Naive thymus-derived CD4-positive, alpha-beta T cell (primary cell): ENCODE measurements around the gene ANKFN1. TPM values are rescaled to one million over a fixed set of nuclear protein-coding genes. Genes with fewer than 3 reads are reported as not detected.

ENCODE experiments used
- ATAC-seq: fragments of 150-1000 bp; cut with Tn5 transposase; 2 replicates; pipeline ENCODE4 v1.10.0; 2021; ENCODE audit warnings: mild to moderate bottlenecking, moderate library complexity
- CTCF ChIA-PET: fragments of 350-600 bp; sonication (Branson Sonifier 250); formaldehyde crosslinking; loops from one replicate; lab custom pipeline; 2021; ENCODE audit warnings: antibody characterized with exemption; lab: Charles Lee
- POLR2A ChIA-PET: fragments of 350-600 bp; sonication (Branson Sonifier 250); formaldehyde crosslinking; loops from one replicate; lab custom pipeline; 2021; ENCODE audit warnings: antibody characterized with exemption, inconsistent platforms; lab: Charles Lee
- DNase-seq, 9 donors: peaks; one replicate each; pipeline versions ENCODE4 v3.0.0 to v3.0.0-alpha.2; 2020 to 2022; ENCODE audit warnings: mixed read lengths in 1 of 9
- H3K27ac ChIP-seq: one replicate; pipeline ENCODE4 v1.7.0; 2013; ENCODE audit warnings: mild to moderate bottlenecking, low read depth, low read length, moderate library complexity
- H3K27me3 ChIP-seq, 2 donors: one replicate each; pipeline ENCODE4 v1.7.0; 2013; ENCODE audit warnings: low read length in 2 of 2, mild to moderate bottlenecking in 2 of 2, moderate library complexity in 2 of 2; ENCODE audit not compliant: control insufficient read depth in 2 of 2, insufficient read depth in 2 of 2
- H3K36me3 ChIP-seq, 3 experiments: 1 replicate in 2 of 3; 2 replicates in 1 of 3; pipeline ENCODE4 v1.7.0; 2013; ENCODE audit warnings: low read length in 3 of 3, mild to moderate bottlenecking in 3 of 3, moderate library complexity in 1 of 3; ENCODE audit not compliant: insufficient read depth in 3 of 3, control insufficient read depth in 2 of 3
- H3K4me1 ChIP-seq, 2 donors: one replicate each; pipeline ENCODE4 v1.7.0; 2013; ENCODE audit warnings: low read length in 2 of 2, mild to moderate bottlenecking in 2 of 2, moderate library complexity in 1 of 2; ENCODE audit not compliant: control insufficient read depth in 2 of 2, insufficient read depth in 2 of 2
- H3K4me3 ChIP-seq: 2 replicates; pipeline ENCODE4 v1.7.0; 2013; ENCODE audit warnings: mild to moderate bottlenecking, low read length
- H3K9me3 ChIP-seq, 3 experiments: 1 replicate in 2 of 3; 2 replicates in 1 of 3; pipeline ENCODE4 v1.7.0; 2013; ENCODE audit warnings: low read length in 3 of 3; ENCODE audit not compliant: control insufficient read depth in 2 of 3
- H3K27ac Mint-ChIP-seq, 9 donors: one replicate each; pipeline ENCODE4 v1.8.0; 2020 to 2022; ENCODE audit warnings: mixed read lengths in 9 of 9, mild to moderate bottlenecking in 8 of 9, moderate library complexity in 5 of 9, inconsistent platforms in 2 of 9
- H3K27me3 Mint-ChIP-seq, 5 donors: one replicate each; pipeline ENCODE4 v1.8.0; 2021 to 2022; ENCODE audit warnings: mixed read lengths in 5 of 5, mild to moderate bottlenecking in 1 of 5
- H3K36me3 Mint-ChIP-seq, 5 donors: one replicate each; pipeline ENCODE4 v1.8.0; 2020 to 2022; ENCODE audit warnings: mixed read lengths in 5 of 5, mild to moderate bottlenecking in 3 of 5, inconsistent platforms in 1 of 5
- H3K4me1 Mint-ChIP-seq, 7 donors: one replicate each; pipeline ENCODE4 v1.8.0; 2020 to 2022; ENCODE audit warnings: mixed read lengths in 7 of 7, mild to moderate bottlenecking in 3 of 7, inconsistent platforms in 1 of 7
- H3K4me3 Mint-ChIP-seq, 10 donors: one replicate each; pipeline ENCODE4 v1.8.0; 2020 to 2022; ENCODE audit warnings: mild to moderate bottlenecking in 10 of 10, mixed read lengths in 10 of 10, moderate library complexity in 6 of 10, inconsistent platforms in 2 of 10
- H3K9me3 Mint-ChIP-seq, 11 donors: one replicate each; pipeline ENCODE4 v1.8.0; 2020 to 2022; ENCODE audit warnings: mixed read lengths in 11 of 11, mild to moderate bottlenecking in 4 of 11, inconsistent platforms in 1 of 11, moderate library complexity in 1 of 11
- intact Hi-C, 2 donors: fragments of 100-400 bp; cut with micrococcal nuclease; formaldehyde crosslinking; loops; one replicate each; pipeline ENCODE4 v1.15.1; 2023
- polyA plus RNA-seq, 2 donors: library from polyadenylated mRNA; unstranded; fragments of 300-500 nt; fragmentation: Illumina TruSeq; gene quantifications; one replicate each; pipeline ENCODE4 v1.2.3, GENCODE V29; 2021
- total RNA-seq, 6 experiments: library from RNA in 5 of 6; stranded (reverse) in 5 of 6; gene quantifications; 1 replicate in 5 of 6; 2 replicates in 1 of 6; pipeline ENCODE4 v1.2.3 and lab custom pipeline; 2021 to 2026

ANKFN1 gene
- total and polyA plus RNA-seq, 7 experiments from 2014 or later, result not detected

- CTCF ChIA-PET, result no interaction called here
- no peaks in the 10 kb centered on the region for H3K9me3 Mint-ChIP-seq
- no peaks in the 10 kb centered on the region for H3K27me3 ChIP-seq
- no peak overlapping the region for H3K4me3 Mint-ChIP-seq
- no peak for ATAC-seq
- H3K9me3 ChIP-seq, result no peaks in the 10 kb centered on the region
- no peak for DNase-seq
- no peaks in the 10 kb centered on the region for H3K36me3 ChIP-seq
- peaks cover under 1 to 6% (median 5%) of the 10 kb centered on the region in 5 donors for H3K27me3 Mint-ChIP-seq
- no peaks in the 10 kb centered on the region for H3K4me1 ChIP-seq
- no peak overlapping the region for H3K4me3 ChIP-seq
- H3K36me3 Mint-ChIP-seq, result no peaks in the 10 kb centered on the region
- H3K4me1 Mint-ChIP-seq, result no peaks in the 10 kb centered on the region
- POLR2A ChIA-PET, result interaction anchor here (0.7 kb wide), 1 partner anchor 13 kb away, joined by 3 read pairs; no protein-coding TSS in a partner anchor
- no peak overlapping the region for H3K27ac ChIP-seq
- intact Hi-C loops, result loop anchor here in 1 of 2 donors (5.0 kb wide), 1 partner anchor 652 kb away; no protein-coding TSS in a partner anchor
- H3K27ac Mint-ChIP-seq, result no peak overlapping the region
Observed at GRCh38 chr17:56130026-56130425, 23.2 kb upstream of the ANKFN1 start.

GRCh38 chr17:56130631-56131030 is 22.6 kb upstream of the ANKFN1 start:
- H3K36me3 Mint-ChIP-seq, result no peaks in the 10 kb centered on the region
- ATAC-seq (no peak), DNase-seq (no peak)
- Histone ChIP-seq H3K4me3 (no peak overlapping the region), H3K36me3 (no peaks in the 10 kb centered on the region), H3K27me3 (no peaks in the 10 kb centered on the region), H3K9me3 (no peaks in the 10 kb centered on the region), H3K4me1 (no peaks in the 10 kb centered on the region), H3K27ac (no peak overlapping the region)
- H3K27ac Mint-ChIP-seq, result no peak overlapping the region
- H3K4me1 Mint-ChIP-seq, result no peaks in the 10 kb centered on the region
- POLR2A ChIA-PET, result interaction anchor here (0.7 kb wide), 1 partner anchor 14 kb away, joined by 3 read pairs; no protein-coding TSS in a partner anchor
- H3K27me3 Mint-ChIP-seq, result peaks cover 1 to 8% (median 4%) of the 10 kb centered on the region in 5 donors
- intact Hi-C loops, result loop anchor here in 1 of 2 donors (5.0 kb wide), 1 partner anchor 652 kb away; no protein-coding TSS in a partner anchor
- no peaks in the 10 kb centered on the region for H3K9me3 Mint-ChIP-seq
- CTCF ChIA-PET, result no interaction called here
- no peak overlapping the region for H3K4me3 Mint-ChIP-seq

GRCh38 chr17:56131431-56131830 is 21.8 kb upstream of the ANKFN1 start:
- H3K27me3 Mint-ChIP-seq, result peaks cover 0 to 14% (median 8%) of the 10 kb centered on the region in 5 donors
- no peaks in the 10 kb centered on the region for H3K36me3 ChIP-seq
- no peak for ATAC-seq
- no peaks in the 10 kb centered on the region for H3K36me3 Mint-ChIP-seq
- no peaks in the 10 kb centered on the region for H3K4me1 ChIP-seq
- H3K9me3 ChIP-seq, result no peaks in the 10 kb centered on the region
- H3K9me3 Mint-ChIP-seq, result no peaks in the 10 kb centered on the region
- H3K4me1 Mint-ChIP-seq, result no peaks in the 10 kb centered on the region
- H3K4me3 ChIP-seq, result no peak overlapping the region
- ChIA-PET POLR2A (no interaction called here), CTCF (no interaction called here)
- H3K27me3 ChIP-seq, result no peaks in the 10 kb centered on the region
- H3K27ac ChIP-seq, result no peak overlapping the region
- intact Hi-C loops, result loop anchor here in 1 of 2 donors (5.0 kb wide), 1 partner anchor 651 kb away; no protein-coding TSS in a partner anchor
- no peak overlapping the region for H3K4me3 Mint-ChIP-seq
- DNase-seq, result no peak
- no peak overlapping the region for H3K27ac Mint-ChIP-seq

- H3K4me3 ChIP-seq, result no peak overlapping the region
- H3K27ac ChIP-seq, result no peak overlapping the region
- H3K9me3 ChIP-seq, result no peaks in the 10 kb centered on the region
- no peaks in the 10 kb centered on the region for H3K4me1 ChIP-seq
- no peak overlapping the region for H3K27ac Mint-ChIP-seq
- DNase-seq (no peak), ATAC-seq (no peak)
- no peak overlapping the region for H3K4me3 Mint-ChIP-seq
- peaks cover 0 to 8% (median 8%) of the 10 kb centered on the region in 5 donors for H3K27me3 Mint-ChIP-seq
- no peaks in the 10 kb centered on the region for H3K36me3 ChIP-seq
- H3K4me1 Mint-ChIP-seq, result no peaks in the 10 kb centered on the region
- H3K27me3 ChIP-seq, result no peaks in the 10 kb centered on the region
- intact Hi-C loops, result no loop called here
- CTCF ChIA-PET, result no interaction called here
- H3K9me3 Mint-ChIP-seq, result no peaks in the 10 kb centered on the region
- no peaks in the 10 kb centered on the region for H3K36me3 Mint-ChIP-seq
- POLR2A ChIA-PET, result no interaction called here
Observed at GRCh38 chr17:56136301-56136700, 17.0 kb upstream of the ANKFN1 start.

GRCh38 chr17:56141046-56141839 is 12.0 kb upstream of the ANKFN1 start:
- Mint-ChIP-seq H3K27me3 (peaks cover 0 to 10% (median 0%) of the 10 kb centered on the region in 5 donors), H3K4me1 (no peaks in the 10 kb centered on the region), H3K36me3 (no peaks in the 10 kb centered on the region), H3K27ac (no peak overlapping the region), H3K9me3 (no peaks in the 10 kb centered on the region), H3K4me3 (no peak overlapping the region)
- ATAC-seq, result no peak
- no peaks in the 10 kb centered on the region for H3K9me3 ChIP-seq
- no peaks in the 10 kb centered on the region for H3K4me1 ChIP-seq
- no peak overlapping the region for H3K27ac ChIP-seq
- DNase-seq, result no peak
- H3K4me3 ChIP-seq, result no peak overlapping the region
- H3K36me3 ChIP-seq, result no peaks in the 10 kb centered on the region
- H3K27me3 ChIP-seq, result no peaks in the 10 kb centered on the region
- POLR2A ChIA-PET, result no interaction called here
- CTCF ChIA-PET, result no interaction called here
- intact Hi-C loops, result no loop called here

GRCh38 chr17:56142325-56142724 is 10.9 kb upstream of the ANKFN1 start:
- no peak for DNase-seq
- no peaks in the 10 kb centered on the region for H3K9me3 ChIP-seq
- peaks cover 0 to 15% (median 0%) of the 10 kb centered on the region in 5 donors for H3K27me3 Mint-ChIP-seq
- H3K4me3 Mint-ChIP-seq, result no peak overlapping the region
- intact Hi-C loops, result no loop called here
- no peaks in the 10 kb centered on the region for H3K4me1 ChIP-seq
- H3K9me3 Mint-ChIP-seq, result no peaks in the 10 kb centered on the region
- no peak overlapping the region for H3K4me3 ChIP-seq
- no peaks in the 10 kb centered on the region for H3K36me3 ChIP-seq
- no peak overlapping the region for H3K27ac ChIP-seq
- H3K4me1 Mint-ChIP-seq, result no peaks in the 10 kb centered on the region
- H3K36me3 Mint-ChIP-seq, result no peaks in the 10 kb centered on the region
- CTCF ChIA-PET, result no interaction called here
- POLR2A ChIA-PET, result no interaction called here
- H3K27ac Mint-ChIP-seq, result no peak overlapping the region
- no peaks in the 10 kb centered on the region for H3K27me3 ChIP-seq
- ATAC-seq, result no peak

- DNase-seq, result no peak
- H3K36me3 ChIP-seq, result no peaks in the 10 kb centered on the region
- no peaks in the 10 kb centered on the region for H3K9me3 ChIP-seq
- ChIA-PET CTCF (no interaction called here), POLR2A (no interaction called here)
- intact Hi-C loops, result no loop called here
- no peaks in the 10 kb centered on the region for H3K27me3 ChIP-seq
- no peak overlapping the region for H3K27ac ChIP-seq
- H3K4me3 ChIP-seq, result no peak overlapping the region
- H3K36me3 Mint-ChIP-seq, result no peaks in the 10 kb centered on the region
- no peaks in the 10 kb centered on the region for H3K4me1 Mint-ChIP-seq
- no peaks in the 10 kb centered on the region for H3K4me1 ChIP-seq
- ATAC-seq, result no peak
- peaks cover 0 to 15% (median 0%) of the 10 kb centered on the region in 5 donors for H3K27me3 Mint-ChIP-seq
- no peak overlapping the region for H3K4me3 Mint-ChIP-seq
- no peaks in the 10 kb centered on the region for H3K9me3 Mint-ChIP-seq
- no peak overlapping the region for H3K27ac Mint-ChIP-seq
Observed at GRCh38 chr17:56142781-56143180, 10.5 kb upstream of the ANKFN1 start.
